HT-29 (cell line): ENCODE data around the gene CDC25C. TPM values are rescaled to one million over a fixed set of nuclear protein-coding genes. Genes with fewer than 3 reads are reported as not detected.
A peak's percentile ranks its signal among the peaks of the same experiment; 100 is the strongest.

ENCODE experiments used
- DNase-seq: peaks from one replicate; pipeline ENCODE4 v3.0.0-alpha.2; 2015; ENCODE audit warnings: low spot score
- total RNA-seq: library from RNA; depleted of rRNA; stranded (reverse); fragments of >200 nt; shearing (Covaris generic); gene quantifications from 2 replicates; pipeline ENCODE4 v1.2.3, GENCODE V29; 2014; rRNA removed

CDC25C gene
- 13.4 and 13.6 TPM in 2 replicates for total RNA-seq

GRCh38 chr5:138331449-138332368, at the start of gene CDC25C:
CDC25C (minus strand) TSS chr5:138331804; CDS start chr5:138331180, 624 bp downstream.
- peak; percentile 98 for DNase-seq

- DNase-seq, result no peak
Measured at GRCh38 chr5:138372653-138373052, 41.0 kb upstream of the CDC25C start.

DNA sequence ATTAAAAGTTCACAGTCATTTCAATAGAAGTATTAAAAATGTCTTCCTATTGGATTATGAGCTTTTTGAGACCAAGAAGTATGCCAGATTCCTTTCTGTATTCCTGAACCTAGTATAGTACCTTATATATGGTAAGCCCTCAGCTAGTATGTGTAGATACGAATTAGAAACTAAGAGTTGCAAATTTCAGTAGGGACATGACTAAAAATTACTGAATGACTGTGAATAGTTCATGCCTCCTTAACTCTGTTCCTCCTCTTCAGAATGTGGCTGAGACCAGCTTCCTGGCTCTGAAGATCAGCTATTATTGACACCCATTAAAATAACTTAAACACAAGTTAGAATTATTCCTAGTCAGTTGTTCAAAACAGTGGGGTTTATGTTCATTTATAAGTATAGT, 40.6 kb upstream of the CDC25C start:
- DNase-seq, result no peak

DNA sequence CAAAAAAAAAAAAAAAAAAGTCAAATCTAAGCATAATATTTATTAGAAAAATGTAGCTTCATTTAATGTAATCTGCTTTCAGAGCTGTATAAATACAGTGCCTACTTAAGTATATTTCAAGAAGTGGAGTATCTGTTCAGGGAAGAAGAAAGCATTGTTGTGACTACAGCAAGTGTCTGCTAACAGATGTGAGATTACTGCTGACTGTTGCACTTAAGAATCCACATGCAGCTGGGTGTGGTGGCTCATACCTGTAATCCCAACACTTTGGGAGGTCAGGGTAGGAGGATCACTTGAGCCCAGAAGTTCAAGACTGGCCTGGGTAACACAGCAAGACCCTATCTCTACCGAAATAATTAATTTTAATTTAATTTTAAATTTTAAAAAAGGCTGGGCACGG, 39.9 kb upstream of the CDC25C start:
- no peak for DNase-seq

DNA sequence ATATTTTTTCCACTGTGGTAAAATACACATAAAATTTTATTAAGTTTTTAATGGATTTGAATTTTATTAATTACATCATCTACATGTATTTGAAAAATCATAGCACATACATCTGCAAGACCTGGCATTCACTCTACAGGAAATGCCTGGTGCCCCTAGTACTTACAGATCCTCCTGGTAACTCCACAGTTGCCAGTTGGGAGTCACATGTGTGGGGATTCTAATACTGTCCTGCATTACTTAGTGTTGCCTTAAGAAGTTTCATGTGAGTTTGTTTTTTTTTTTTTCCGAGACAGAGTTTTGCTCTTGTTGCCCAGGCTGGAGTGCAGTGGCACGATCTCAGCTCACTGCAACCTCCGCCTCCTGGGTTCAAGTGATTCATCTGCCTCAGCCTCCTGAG, 38.9 kb upstream of the CDC25C start:
- no peak for DNase-seq

GRCh38 chr5:138369706-138370105, 38.1 kb upstream of the CDC25C start:
- no peak for DNase-seq

DNA sequence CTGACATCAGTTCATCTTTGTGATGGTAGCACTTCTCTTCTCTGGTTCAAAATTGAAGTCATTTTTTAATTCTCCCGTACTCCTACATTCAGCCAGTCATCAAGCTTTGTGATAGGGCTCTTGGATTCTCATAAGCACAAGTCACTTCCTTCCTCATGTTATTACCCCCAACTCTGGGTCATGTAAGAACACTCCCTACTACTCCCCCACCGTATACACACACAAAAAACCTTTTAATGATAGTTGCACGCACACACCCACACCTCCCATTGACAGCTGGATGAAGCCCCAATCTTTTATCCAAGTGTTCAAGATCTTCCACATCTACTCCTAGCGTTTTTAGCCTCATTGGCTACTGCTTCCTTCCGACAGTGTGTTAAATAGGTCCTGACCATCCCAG, 37.7 kb upstream of the CDC25C start:
- DNase-seq, result no peak

- no peak for DNase-seq
Measured at GRCh38 chr5:138366632-138367382, 35.2 kb upstream of the CDC25C start.

DNA sequence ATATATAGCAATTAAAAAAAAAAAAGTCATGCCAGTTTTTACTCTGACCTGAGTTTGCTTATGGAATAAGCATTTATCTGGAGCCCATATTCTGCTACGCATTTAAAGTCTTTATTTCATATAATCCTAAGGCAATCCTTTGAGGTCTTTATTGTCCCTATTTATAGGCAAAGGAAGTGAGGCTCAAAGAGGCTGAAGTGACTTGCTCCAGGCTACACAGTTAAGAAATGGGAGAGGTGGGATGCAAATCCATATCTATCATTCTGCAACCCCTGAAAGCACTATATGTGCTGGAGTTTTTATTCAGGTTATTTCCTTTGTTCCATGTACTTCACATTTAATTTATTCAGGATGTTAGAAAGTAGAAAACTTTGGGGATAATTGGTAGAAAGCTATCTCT, 33.0 kb upstream of the CDC25C start:
- no peak for DNase-seq

GRCh38 chr5:138360941-138361452, 29.4 kb upstream of the CDC25C start:
- no peak for DNase-seq

- DNase-seq, result no peak
Measured at GRCh38 chr5:138359621-138360020, 28.0 kb upstream of the CDC25C start.

- peak; percentile 66 for DNase-seq
Measured at GRCh38 chr5:138354926-138355378, 23.3 kb upstream of the CDC25C start.

DNA sequence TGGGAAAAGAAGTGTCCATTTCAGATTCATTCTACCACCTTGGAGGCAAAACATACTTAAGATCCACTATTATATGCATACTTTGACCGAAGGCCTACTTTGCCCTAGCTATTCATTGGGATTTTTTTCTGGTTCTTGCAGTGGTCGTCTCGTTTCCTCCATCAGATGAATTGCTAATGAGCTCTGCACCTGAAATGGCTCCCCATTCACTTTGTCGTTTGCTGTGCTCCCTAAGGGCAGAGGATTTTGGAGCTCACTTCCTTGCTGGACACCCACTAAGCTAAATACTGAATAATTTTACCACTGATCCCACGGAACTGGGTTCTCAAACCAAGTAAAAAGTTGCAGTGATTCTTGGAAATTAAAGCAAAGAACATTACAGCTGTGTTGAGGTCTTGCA, 22.8 kb upstream of the CDC25C start:
- no peak for DNase-seq

DNA sequence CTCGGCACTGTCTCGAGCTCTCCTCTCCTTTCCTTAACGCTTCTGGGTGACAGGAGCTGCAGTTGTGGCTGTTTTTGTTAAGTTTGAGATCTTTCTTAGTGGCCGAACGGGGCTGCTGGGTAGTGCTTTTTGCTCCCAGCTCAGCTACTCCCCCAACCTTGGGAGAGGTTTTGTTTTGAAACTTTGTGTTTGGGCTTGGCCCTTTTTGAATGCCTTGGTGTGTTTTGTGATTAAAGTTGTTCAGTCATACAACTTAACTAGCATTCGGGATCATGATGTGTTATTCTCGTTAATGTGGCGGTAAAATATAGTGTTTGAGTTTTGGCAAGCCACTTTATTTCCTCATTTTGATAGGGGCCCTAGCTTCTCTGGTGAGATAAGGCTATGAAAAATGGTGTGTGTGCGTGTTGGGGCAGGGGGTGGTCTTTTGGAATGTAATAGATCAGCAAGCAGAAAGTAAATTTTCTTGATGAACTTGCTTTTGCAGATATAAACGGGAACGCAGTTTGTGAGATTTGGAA, 22.0 kb upstream of the CDC25C start:
- no peak for DNase-seq

GRCh38 chr5:138352722-138353559, 21.3 kb upstream of the CDC25C start:
- peak; percentile 76 for DNase-seq

DNA sequence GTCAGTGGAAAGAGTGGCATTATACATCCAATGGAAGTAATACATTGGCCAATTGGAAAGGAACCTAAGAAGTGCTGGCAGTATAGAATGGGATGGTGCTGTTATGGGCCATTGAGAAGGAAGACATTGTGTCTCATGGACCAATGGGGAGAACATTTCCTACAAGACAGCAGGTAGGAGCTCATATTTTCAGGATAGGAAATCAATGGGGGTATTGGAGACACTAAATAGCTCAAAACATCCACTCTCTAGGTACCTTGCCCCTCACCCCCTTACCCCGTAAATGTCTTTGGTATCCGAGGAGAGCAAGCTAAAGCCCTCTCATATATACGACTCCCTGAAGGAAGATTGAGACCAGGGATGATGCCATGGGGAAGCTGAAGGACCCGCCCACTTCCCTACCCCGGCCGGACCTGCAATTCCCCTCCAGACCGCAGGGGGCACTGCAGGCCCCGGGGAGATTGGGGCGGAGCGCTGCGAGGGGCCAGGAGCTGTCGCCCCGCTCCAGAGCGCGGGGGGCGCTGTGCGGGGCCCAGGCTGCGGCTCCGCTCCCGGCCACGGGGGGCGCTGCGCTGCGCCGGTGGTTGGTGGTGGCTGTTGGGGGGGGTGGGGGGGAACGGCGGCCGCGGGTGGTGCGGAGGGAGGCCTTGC, 20.6 kb upstream of the CDC25C start, which contains the start of gene KDM3B:
Gene KDM3B, plus strand, starts transcription at position 615 of the 651 bp plus-strand sequence. CDS start 111 bp downstream, outside the sequence.
- DNase-seq, result peak; percentile 94

DNA sequence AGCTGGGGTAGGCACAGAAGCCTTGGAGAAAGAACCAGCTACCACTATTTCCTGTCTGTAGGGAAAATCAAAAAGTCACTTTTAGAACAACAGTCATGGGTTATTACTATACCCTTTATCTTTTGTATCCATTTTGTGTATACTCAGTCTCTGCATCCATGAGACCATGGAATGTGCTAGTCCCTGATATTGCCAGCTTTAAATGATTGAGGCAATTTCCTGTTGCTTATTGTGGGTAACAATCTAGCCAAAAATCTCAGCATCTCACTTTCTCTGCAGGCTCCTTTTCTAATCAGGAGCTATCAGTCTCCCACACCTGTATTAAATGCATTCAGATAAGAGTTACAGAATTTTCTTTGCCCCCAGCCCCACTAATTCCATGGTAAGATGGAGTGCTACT, 19.9 kb upstream of the CDC25C start:
- DNase-seq, result no peak

DNA sequence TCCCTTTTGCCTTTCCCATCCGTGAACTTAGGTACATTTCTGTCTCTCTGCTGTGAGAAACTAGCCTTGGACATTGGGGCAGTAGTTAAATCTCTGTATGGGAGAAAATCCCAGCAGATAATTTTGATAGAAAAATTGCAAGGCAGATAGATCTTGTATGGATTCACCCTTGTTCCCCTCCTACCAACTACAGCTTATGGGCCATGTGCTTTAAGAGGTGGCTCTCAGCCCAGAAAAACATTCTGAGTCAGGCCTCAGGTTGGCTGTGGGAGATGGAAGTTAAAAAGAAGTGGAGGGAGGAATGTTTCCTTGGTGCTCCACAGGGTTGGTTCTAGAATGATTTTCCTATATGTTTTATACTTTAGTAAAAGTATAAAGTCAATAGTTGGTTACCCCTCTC, 19.5 kb upstream of the CDC25C start:
- DNase-seq, result no peak

GRCh38 chr5:138350563-138350890, 18.9 kb upstream of the CDC25C start:
- DNase-seq, result no peak

- no peak for DNase-seq
Measured at GRCh38 chr5:138349852-138350562, 18.4 kb upstream of the CDC25C start.
